Measurements from ENCODE around the gene PFKFB2.

DNA sequence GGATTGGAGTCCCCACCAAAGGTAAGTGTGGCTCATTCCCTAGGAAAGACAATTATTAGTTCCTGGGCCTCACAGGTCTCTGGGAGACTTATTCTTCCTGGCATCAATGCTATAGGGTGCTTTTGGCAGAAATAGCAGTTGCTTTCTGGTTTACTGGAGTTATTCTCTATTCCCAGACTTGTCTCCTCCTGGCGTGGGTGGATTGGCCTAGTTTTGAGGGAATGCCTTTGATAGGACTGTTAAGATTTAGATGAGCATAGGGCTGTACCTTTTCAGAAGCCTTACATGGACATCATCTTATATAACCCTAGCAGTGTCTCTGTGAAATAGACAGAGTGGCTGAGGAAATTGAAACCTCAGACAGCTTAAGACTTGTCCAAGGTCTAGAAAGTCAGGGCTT, 9.0 kb downstream of the PFKFB2 start:
- TF ChIP-seq, protein P1, sequence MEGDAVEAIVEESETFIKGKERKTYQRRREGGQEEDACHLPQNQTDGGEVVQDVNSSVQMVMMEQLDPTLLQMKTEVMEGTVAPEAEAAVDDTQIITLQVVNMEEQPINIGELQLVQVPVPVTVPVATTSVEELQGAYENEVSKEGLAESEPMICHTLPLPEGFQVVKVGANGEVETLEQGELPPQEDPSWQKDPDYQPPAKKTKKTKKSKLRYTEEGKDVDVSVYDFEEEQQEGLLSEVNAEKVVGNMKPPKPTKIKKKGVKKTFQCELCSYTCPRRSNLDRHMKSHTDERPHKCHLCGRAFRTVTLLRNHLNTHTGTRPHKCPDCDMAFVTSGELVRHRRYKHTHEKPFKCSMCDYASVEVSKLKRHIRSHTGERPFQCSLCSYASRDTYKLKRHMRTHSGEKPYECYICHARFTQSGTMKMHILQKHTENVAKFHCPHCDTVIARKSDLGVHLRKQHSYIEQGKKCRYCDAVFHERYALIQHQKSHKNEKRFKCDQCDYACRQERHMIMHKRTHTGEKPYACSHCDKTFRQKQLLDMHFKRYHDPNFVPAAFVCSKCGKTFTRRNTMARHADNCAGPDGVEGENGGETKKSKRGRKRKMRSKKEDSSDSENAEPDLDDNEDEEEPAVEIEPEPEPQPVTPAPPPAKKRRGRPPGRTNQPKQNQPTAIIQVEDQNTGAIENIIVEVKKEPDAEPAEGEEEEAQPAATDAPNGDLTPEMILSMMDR (IDR thresholded peaks at IDR 0.05): no peak
- no peak for TF ChIP-seq POLR2A (IDR thresholded peaks at IDR 0.05)

Measured in upper lobe of left lung (tissue), 4 donors.